PFSK-1 (cell line): ENCODE measurements around the gene FAM118B.

Experiments
- POLR2AphosphoS5 ChIP-seq: IDR thresholded peaks from 2 replicates; pipeline ENCODE4 v1.6.1; 2012; ENCODE audit warnings: low read depth, mild to moderate bottlenecking, control low read depth, low read length, moderate library complexity
- TAF1 ChIP-seq: IDR thresholded peaks from 2 replicates; pipeline ENCODE4 v1.6.1; 2012; ENCODE audit warnings: low read length, control low read depth, borderline replicate concordance; ENCODE audit not compliant: insufficient read depth
- TF ChIP-seq, protein P1 (sequence below), 2 experiments: IDR thresholded peaks; 2 replicates each; pipeline versions ENCODE4 v1.6.1 to v1.8.0; 2011 to 2012; ENCODE audit warnings: low read depth in 2 of 2, low read length in 2 of 2, control low read depth in 1 of 2, inconsistent platforms in 1 of 2, mild to moderate bottlenecking in 1 of 2, moderate library complexity in 1 of 2; ENCODE audit not compliant: insufficient read depth in 1 of 2

DNA sequence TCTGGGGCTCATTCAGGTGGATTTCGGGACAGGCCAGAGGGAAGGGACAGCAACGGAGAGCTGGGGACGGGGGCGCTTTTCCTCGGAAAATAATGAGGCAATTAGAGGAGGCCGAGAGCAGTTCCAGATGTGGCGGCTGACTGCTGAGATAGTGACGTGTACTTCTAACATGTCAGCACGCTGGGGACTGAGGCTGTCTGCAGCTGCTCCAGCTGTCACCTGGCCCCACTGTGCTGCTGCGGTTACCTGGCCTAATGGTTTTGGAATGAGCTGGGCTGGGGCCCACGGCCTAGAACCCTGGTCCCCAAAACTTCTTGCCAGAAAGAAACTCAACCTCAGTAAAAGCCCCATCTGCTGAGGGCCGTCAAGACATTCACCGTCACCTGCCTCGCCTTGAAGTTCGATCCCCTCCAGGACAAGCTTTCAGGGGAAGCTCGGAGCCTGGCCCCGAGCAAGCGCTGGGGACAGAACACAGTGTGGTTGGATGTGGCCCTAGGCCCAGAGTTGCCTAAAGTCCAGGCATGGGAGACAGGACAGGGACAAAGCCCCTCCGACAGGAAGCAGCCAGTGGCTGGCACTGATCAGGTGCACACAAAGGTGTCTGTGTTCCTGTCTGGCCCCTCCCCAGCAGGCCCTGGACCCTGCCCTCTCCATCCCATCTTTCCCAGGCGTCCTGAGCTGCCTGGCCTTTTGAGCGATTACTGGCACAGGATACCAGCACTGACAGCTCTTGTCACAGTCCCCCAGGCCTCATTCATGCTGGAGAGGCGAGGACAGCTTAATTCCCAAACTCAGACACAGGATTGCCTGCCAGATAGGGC, 22.3 kb upstream of the FAM118B start:
- TF ChIP-seq POLR2AphosphoS5 (no peak), TAF1 (no peak)
- TF ChIP-seq, protein P1, sequence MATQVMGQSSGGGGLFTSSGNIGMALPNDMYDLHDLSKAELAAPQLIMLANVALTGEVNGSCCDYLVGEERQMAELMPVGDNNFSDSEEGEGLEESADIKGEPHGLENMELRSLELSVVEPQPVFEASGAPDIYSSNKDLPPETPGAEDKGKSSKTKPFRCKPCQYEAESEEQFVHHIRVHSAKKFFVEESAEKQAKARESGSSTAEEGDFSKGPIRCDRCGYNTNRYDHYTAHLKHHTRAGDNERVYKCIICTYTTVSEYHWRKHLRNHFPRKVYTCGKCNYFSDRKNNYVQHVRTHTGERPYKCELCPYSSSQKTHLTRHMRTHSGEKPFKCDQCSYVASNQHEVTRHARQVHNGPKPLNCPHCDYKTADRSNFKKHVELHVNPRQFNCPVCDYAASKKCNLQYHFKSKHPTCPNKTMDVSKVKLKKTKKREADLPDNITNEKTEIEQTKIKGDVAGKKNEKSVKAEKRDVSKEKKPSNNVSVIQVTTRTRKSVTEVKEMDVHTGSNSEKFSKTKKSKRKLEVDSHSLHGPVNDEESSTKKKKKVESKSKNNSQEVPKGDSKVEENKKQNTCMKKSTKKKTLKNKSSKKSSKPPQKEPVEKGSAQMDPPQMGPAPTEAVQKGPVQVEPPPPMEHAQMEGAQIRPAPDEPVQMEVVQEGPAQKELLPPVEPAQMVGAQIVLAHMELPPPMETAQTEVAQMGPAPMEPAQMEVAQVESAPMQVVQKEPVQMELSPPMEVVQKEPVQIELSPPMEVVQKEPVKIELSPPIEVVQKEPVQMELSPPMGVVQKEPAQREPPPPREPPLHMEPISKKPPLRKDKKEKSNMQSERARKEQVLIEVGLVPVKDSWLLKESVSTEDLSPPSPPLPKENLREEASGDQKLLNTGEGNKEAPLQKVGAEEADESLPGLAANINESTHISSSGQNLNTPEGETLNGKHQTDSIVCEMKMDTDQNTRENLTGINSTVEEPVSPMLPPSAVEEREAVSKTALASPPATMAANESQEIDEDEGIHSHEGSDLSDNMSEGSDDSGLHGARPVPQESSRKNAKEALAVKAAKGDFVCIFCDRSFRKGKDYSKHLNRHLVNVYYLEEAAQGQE (IDR thresholded peaks at IDR 0.05; ENCODE audit: insufficient read depth in 1 of 2, low read depth in 2 of 2, low read length in 2 of 2) = no peak
